GOT3 (cell line): ENCODE data around the gene KHDC1.
"Not testable (repeated sequence)": the region's sequence is repeated elsewhere in the genome, so short reads cannot be mapped to it uniquely, and the experiment has no call there.

ENCODE experiments used
- DNase-seq: peaks from one replicate; lab custom pipeline; 2025; ENCODE audit warnings: mixed read lengths; lab: John Stamatoyannopoulos, UW

KHDC1 gene

DNA sequence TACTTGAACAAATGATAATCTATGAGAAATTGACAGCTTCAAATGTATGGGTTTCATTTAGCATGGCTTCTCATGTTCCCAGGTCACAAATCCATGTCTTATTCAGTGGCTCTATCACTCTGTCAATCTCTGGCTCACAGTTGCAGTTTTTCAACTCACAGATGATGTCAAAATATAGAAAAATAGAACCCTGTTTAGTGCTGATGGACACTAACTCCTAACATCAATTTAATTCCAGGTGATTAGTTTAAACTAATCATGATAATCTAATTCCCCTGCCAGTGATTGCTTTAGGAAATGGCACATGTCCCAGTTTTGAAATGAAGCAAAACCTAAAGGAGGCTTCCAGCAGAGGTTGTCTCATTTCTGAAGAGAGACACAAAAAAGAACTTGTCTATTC lies 13.0 kb downstream of the KHDC1 start:
- DNase-seq, result no peak

DNA sequence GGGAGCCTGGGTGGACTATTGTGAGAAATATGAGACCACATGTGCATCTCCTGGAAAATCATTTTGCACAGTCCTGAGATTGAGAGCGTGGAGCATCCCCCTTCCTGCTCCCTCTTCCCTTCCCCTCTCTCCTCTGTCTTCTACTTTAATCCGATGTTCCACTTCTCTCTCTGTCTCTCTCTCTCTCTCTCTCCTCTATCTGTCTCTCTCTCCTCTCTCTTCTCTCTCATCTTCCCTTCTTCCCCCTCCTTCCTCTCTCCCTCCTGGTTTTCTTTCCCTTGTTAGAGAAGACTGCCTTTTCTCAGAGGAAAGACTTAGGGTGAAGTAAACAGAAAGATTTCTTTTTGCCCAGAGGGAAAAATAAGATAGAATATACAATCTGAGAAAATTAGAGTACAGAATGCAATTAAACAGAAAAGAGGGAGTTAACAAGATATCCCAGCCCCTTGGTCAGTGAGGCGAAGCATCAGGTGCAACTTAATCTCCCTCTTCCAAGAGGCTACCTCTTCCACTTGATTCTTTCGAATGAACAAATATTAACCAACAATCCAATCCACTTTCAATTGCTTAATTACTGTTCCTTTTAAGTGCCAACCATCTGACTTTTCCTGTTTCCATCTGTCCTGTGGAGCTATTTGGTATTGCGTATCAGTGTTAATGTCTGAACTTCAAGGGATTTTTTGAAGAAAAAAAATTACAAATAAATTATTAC lies 14.6 kb downstream of the KHDC1 start:
- no peak for DNase-seq

DNA sequence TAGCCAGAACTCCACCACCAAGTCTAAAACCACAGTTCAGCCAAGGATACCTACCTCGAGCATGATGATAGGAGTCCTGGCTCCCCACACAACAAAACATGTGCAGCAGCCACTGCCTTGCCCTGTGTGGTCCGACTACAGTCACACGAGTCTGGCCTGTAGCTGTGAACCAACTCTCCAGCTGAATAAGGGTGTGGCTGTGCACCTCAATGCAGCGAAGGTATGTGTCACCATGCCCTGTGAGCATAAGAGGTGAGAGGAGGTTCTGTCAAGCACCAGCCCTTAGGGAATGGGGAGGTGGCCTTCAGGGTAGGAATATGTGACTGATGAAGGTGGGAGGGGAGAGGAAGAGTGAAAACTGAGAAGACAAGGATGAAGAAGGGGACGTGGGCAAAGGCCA lies 21.0 kb downstream of the KHDC1 start:
- no peak for DNase-seq

DNA sequence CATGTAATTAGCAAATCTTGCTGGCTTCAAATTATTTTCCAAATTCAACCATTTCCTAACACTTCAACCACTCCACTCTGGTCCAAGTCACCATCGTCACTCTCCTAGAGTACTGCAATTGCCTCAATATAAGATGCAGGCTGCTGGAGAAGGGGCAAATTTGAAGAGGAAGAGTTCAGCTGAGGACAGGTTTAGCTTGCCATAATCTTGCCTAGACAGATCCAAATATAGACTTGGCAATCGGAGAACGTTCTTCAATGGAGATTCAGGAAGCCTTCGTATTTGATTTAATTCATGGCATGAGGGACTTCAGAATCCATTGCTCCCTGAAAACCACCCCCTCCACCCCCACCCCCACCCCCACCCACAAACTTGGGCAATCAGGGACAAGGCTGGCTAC lies 22.3 kb downstream of the KHDC1 start:
- DNase-seq, result no peak

DNA sequence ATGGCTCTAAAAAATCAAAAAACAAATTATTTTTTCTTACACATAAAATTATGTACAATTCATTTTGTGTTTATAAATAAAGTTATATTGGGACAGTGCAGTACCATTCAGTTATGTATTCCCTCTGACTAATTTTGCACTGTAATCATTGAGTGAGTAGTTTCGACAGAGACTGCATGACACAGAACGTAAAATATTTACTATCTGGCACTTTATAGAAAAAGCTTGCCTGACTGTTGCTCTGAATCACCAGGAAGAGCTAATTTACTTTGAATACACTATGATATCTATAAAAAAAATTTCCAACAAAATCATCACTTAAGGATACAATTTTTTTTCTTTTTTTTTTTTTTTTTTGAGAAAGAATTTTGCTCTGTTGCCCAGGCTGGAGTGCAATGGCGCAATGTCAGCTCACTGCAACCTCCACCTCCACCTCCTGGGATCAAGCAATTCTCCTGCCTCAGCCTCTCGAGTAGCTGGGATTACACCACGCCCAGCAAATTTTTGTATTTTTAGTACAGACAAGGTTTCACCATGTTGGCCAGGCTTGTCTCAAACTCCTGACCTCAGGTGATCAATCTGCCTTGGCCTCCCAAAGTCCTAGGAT lies 26.7 kb downstream of the KHDC1 start:
- no peak for DNase-seq

DNA sequence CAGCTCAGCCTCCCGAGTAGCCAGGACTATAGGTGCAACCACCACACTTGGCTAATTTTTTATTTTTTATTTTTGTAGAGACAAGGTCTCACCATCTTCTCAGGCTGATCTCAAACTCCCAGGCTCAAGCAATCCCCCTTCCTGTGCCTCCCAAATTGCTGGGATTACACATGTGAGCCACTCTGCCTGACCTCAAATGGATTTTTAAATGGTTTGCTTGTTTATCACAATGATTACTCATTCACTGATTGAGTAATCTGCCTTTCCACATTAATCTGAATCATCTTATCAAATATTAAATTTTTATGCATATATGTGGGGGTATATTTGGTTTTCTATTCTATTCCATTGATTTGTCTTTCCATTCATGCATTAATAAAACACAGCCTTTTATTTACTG lies 28.3 kb downstream of the KHDC1 start:
- no peak for DNase-seq

DNA sequence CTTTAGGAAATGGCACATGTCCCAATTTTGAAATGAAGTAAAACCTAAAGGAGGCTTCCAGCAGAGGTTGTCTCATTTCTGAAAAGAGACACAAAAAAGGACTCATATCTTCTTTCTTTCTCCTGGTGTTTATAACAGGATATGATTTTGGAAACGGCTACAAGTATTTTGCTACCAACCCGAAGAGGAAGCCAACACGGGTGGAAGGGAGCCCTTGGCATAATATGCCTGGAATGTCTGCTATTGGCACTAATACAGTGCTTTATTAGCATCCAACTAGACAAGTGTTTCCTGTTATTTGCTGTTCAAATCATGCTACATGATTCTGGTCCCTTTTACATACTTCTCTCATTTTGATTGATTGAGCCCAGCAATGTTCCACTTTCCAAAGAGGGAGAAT lies 29.0 kb downstream of the KHDC1 start:
- DNase-seq, result not testable (repeated sequence)

DNA sequence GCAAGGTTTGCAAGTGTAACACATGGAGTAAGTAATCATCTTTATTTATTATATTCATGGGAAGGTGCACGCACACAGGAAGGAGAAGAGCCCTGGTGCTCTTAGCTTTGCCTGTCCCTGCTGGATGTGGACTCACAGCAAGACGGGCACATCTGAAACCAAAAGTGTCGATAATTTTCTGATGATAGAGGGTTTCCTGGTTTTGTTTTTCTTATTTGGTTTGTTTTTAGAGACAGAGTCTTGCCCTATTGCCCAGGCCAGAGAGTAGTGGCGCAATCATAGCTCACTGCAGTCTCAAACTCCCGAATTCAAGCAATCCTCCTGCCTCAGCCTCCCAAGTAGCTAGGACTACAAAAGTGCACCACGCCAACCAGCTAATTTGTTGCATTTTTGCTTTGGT lies 29.9 kb downstream of the KHDC1 start:
- DNase-seq, result no peak

DNA sequence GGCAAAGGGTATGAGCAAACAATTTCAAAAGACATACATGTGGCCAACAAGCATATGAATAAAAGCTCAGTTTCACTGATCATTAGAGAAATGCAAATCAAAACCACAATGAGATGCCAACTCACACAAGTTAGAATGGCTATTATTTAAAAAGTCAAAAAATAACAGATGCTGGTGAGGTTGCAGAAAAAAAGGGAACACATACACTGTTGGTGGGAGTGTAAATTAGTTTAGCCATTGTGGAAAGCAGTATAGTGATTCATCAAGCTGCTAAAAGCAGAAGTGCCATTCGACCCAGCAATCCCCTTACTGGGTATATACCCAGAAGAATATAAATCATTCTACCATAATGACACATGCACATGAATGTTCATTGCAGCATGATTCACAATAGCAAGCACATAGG lies 31.0 kb downstream of the KHDC1 start:
- DNase-seq, result no peak

DNA sequence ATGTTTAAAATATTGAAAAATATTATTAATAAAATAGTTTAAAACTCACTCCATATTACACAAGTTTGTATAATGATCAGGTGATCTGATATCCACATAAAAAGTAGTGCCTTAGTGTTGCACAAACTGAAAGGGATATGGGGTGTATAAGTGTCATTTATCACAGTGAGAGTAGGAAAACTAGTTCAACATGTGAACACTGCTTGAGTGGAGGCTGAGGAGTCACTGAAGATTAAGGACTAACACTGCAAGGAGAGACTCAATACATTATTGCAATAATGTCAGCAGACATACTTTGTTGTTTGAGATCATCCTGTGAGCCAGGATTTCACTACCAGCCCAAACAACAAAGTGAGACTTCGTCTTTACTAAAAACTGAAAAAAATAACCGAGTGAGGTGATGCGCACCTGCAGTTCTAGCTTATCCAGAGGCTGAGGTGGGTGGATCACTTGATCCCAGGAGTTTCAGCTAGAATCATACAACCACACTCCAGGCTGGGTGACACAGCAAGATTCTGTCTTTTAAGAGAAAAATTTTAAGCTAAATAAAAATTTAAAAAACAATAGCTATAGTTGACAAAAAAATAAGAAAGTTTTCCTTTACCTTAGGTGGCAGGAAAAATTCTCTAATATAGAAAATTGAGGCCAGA lies 35.3 kb downstream of the KHDC1 start:
- no peak for DNase-seq

DNA sequence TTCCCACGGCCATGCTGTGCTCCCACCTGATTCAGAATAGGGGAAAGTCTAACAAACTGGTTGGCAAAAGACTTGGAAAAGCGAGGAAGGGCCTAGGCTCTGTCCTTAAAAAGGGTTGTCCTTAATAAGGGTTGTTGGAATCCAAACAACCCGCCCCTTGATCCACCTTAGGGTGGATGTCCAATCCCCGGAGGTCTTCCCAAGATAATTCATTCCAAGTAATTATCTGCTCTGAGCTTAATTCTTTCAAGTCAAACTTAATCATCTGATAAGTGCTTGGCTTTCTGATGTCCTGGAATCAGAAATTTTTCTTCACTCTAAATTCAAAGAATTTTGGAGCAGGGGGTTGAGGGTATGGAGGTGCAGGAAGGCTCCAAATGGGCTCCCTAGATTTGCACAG lies 37.6 kb downstream of the KHDC1 start, which contains the start of gene KHDC1L:
KHDC1L (minus strand) TSS at position 101 of the 400 bp plus-strand sequence; CDS start at position 13, 88 bp downstream.
- no peak for DNase-seq

DNA sequence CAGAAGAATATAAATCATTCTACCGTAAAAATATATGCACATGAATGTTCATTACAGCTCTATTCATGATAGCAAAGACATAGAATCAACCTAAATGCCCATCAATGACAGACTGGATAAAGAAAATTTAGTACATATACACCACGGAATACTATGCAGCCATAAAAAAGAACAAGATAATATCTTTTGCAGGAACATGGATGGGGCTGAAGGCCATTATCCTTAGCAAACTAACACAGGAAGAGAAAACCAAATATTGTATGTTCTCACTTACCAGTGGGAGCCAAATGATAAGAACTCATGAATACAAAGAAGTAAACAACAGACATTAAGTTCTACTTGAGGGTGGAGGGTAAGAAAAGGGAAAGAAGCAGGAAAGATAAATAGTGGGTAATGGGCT lies 46.1 kb downstream of the KHDC1 start:
- DNase-seq, result no peak

DNA sequence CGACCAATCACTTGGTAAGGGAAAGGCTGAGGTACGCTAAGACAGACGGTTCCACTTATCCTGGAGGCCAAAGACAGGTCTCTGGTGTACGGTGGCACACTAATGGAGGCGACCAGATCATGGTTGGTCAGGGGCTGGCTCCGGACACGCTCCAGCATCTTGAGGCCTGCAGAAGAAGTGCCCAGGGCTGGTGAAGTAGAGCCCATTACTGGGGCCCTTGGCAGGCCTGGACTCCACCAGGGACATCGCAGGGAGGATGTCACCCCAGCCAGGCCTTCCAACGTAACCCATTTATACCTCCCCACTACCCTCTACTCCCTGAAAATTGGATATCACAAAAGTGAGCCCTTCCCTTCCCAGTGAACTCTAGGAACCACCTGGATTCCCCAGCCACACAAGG lies 53.9 kb downstream of the KHDC1 start:
- DNase-seq, result no peak

DNA sequence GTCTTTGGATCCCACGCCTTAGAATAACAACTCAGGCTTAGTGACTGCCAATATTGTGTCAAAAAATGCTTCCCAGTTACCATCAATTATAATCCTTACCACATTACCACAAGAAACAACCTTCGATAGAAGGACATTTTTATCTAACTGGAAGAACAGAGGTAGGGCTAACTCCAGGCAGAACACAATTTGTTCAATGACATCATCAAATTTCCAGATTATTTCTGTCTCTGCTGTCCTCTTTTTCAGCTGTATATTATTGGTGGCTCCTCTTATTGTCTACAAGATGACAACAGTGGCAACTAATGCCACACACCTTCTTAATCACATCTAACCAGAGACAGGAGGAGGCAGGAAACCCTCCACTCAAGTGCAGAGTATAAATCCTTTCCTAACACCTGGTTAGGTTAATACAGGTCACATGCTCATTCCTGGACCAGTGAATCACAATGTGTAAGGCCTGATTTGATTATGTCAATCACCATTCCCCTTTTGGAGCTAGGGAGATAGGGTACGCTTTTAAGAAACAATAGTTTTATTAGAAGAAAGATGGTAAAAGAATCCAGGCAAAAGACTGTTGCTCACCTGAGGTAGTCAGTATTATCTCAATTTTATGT lies 55.7 kb downstream of the KHDC1 start:
- no peak for DNase-seq

DNA sequence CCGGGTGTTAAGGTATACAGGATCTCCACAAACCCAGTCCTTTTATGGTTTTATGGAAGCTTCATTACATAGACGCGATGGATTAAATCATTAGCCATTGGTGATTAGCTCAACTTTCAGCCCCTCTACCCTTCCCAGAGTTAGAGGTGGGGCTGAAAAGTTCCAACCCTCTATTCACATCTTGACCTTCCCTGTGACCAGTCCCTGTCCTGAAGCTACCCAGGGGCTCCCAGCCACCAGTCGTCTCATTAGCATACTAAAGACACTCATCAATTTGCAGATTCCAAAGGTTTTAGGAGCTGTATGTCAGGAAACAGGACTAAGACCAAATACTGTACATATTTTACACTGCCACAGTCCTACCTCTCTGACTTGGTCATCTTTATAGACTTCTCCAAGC lies 58.7 kb downstream of the KHDC1 start:
- no peak for DNase-seq

DNA sequence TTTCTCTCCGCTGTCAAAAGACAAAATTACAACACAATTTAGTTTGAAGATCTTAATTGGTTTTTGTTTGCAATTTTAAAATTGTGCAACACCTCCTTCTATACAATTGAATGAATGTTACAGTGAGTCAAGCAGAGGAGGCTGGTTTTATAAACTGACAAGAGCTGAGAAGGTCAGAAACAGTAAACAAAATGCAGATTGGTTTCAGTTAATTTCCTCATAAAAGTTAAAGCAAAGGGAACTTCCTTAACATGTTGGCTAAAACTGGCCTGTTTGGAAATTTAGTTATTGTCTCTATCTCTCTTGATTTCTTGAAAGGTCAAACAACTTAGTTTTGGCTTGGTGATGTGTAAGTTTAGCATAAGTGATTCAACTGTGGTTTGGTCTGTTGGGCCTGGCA lies 59.9 kb downstream of the KHDC1 start:
- no peak for DNase-seq

DNA sequence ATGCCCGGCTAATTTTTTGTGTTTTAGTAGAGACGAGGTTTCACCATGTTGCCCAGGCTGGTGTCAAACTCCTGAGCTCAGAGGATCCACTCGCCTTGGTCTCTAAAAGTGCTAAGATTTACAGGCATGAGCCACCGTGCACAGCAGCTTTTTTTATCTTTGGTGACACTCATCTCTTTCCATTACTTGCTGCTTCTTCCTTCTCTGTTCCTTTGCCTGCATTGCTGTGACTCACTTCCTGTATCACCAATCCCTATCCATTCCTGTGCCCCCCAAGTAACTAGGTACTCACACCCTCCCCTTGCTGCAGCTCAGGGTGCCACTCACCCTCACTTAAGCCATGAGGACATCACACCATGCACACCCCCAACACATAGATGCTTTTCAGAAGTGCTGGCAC lies 62.3 kb downstream of the KHDC1 start:
- DNase-seq, result no peak

DNA sequence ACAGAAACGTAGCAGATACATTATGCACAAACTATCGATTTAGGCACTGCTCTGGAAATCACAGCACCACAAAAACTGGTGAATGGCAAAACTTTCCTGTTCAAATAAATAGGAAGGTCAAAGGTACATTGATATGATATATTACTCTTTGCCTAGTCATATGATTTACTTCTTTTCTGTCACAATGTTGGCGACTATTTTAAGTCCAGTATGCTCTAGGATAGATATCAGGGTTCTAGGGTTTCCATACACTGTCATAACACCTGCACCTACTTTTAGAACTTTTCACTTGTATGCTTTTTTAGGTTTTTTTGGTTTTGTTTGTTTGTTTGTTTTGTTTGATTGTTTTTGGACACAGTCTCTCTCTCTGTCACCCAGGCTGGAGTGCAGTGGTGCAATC lies 62.7 kb downstream of the KHDC1 start:
- DNase-seq, result no peak

DNA sequence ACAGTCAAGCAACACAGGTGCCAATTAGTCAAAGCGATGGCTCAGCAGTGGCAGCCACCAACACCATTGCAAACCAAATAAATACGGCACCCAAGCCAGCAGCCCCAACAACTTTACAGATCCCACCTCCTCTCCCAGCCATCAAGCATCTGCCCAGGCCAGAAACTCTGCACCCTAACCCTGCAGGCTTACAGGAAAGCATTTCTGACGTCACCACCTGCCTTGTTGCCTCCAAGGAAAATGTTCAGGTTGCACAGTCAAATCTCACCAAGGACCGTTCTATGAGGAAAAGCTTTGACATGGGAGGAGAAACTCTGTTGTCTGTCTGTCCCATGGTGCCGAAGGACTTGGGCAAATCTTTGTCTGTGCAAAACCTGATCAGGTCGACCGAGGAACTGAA lies 68.3 kb downstream of the KHDC1 start:
- DNase-seq, result no peak

DNA sequence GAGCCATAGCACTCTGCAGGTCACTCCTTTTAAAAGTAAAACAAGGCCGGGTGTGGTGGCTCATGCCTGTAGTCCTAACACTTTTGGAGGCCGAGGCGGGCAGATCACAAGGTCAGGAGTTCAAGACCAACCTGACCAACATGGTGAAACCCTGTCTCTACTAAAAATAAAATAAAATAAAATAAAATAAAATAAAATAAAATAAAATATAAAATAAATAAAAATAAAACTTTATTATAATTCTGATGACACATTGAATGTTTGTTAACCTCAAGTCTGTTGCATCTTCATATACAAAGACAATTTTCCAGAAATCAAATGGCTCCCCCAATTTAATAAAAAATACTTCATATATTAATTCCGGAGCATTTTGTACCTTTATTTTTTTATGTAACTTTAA lies 69.7 kb downstream of the KHDC1 start:
- DNase-seq, result not testable (repeated sequence)
